Stimulated activated CD8-positive, alpha-beta memory T cell treated with anti-CD3 and anti-CD28 coated beads, Interleukin-4, amount 100 ng/mL, for 1 hour (primary cell): ENCODE measurements around the gene NRBP1.
"Not testable (repeated sequence)": the region's sequence is repeated elsewhere in the genome, so short reads cannot be mapped to it uniquely, and the experiment has no call there.

Experiments used
- DNase-seq, 2 donors: peaks; one replicate each; pipeline ENCODE4 v3.0.0-alpha.2; 2020; ENCODE audit warnings: low read depth in 2 of 2, low spot score in 1 of 2

NRBP1 gene

DNA sequence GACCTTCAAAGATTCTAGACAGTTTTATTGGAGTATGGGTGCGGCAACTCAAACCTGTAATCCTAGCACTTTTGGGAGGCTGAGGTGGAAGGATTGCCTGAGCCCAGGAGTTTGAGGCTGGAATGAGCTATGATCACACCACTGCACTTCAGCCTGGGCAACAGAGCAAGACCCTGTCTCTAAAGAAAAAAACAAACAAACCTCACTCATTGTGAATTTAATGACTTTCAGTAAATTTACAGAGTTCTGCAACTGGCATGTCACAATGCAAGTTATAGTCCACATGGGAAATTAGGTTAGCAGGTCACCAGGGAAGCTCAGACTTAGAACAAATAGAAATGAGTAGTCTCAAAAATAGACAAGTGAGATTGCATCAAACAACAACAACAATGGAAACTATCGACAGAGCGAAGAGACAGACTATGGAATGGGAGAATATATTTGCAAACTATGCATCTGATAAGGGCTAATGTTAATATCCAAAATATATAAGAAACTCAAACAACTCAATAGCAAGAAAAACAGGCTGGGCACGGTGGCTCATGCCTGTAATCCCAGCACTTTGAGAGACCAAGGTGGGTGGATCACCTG is 6.7 kb upstream of the NRBP1 start:
- DNase-seq = no peak

DNA sequence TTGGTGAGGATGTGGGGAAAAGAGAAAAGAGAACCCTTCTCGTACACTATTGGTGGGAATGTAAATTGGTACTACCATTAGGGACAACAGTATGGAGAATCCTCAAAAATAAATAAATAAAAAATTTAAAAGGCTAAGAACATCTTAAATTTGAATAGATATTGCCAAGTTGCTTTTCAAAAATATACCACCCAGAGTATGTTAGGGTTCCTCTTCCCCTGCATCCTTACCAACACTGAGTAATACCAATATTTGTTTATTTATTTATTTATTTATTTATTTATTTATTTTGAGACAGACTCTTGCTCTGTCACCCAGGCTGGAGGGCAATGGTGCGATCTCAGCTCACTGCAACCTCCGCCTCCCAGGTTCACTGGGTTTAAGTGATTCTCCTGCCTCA is 5.5 kb upstream of the NRBP1 start:
- no peak for DNase-seq

DNA sequence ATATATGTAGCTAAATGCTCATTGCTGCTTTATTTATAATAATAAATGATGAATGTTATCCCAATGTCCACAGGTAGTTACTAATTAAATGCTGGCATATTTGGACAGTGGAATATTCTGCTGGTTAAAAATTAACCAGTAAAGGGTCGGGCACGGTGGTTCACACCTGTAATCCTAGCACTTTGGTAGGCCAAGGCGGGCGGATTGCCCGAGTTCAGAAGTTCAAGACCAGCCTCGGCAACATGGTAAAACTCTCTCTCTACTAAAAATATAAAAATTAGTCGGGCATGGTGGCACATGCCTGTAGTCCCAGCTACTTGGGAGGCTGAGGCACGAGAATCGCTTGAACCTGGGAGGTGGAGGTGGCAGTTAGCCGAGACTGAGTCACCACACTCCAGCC is 3.4 kb upstream of the NRBP1 start:
- not testable (repeated sequence) for DNase-seq

DNA sequence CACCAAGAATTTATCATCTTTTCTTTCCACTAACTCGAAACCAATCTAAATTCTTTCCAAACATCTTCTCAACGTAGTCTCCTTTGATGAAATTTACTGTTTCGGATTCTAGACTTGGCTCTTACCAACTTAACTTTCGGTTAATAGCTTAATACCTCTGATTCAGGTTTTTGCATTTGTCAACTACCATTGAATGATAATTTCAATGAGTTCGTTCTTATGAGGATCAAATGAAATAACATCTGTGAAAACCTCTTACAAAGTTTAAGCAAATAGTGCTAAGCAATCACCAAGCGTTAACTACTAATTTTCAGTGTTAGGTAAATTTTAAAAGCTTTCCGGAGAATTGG is 593 bp upstream of the NRBP1 start:
- no peak for DNase-seq

DNA sequence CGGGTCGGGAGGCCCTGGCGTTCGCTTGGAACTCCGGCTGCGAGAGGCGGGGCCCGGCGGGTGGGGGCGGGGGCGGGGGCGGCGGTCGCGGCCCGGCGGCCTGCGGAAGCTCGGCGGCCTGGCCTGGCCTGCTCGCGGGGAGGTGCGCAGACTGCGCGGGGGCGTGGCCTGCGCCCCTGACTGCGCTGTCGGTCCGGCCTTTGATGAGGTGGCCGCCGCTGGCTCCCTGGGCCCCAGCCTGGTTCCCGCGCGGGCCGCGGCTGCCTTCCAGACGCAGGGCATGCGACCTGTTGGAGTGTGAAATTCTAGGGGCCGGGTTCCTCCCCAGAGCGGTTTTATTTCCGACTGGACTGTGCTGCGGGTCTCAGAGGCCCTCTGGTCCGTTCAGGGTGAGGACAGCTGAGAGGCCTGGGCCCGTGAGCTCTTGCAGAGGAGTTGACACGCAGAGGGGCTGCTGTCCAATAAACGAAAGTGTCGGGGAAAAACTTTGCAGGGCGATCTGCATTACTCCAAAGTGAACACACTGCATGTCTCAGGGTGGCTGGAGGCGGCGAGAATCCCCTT is 629 bp downstream of the NRBP1 start:
- peak; percentile 32 to 45 for DNase-seq

DNA sequence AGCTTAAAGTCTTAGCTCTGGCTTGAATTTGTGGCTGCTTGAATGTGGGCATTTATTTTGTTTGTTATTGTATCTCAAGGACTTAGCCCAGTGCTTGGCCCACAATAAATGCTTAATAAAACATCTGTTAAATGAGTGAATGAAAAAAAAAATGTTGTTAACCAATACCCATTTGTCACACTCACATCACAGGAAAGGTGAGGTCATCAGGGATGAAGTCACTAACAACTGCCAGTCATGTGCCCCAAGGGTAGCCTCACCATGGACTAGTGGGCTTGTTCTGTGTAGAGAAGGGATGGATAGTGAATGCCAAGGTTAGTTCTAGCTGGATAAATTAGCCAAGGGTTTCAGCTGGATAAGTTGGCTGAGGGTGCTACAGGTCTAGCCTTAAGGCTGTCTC is 3.0 kb downstream of the NRBP1 start:
- DNase-seq = no peak

DNA sequence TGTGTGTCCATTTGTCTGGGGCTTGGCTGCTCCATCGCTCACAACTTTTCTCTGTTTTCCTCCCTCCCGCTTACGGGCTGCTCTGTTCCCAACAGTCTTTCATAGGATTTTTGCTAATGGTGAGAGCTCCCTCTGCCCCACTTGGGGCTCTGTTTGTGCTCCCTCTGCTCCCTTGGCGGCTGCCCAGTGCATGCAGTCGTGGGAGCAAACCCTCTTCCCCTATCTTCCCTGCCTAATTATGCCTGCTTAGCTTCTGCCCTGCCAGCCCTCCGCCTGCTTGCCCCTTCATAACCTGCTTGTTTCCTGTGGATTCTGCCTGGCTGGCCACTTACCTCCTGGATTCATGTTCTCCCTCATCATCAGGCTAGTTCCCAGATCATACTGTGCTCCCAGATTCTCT is 7.2 kb downstream of the NRBP1 start:
- DNase-seq = no peak

DNA sequence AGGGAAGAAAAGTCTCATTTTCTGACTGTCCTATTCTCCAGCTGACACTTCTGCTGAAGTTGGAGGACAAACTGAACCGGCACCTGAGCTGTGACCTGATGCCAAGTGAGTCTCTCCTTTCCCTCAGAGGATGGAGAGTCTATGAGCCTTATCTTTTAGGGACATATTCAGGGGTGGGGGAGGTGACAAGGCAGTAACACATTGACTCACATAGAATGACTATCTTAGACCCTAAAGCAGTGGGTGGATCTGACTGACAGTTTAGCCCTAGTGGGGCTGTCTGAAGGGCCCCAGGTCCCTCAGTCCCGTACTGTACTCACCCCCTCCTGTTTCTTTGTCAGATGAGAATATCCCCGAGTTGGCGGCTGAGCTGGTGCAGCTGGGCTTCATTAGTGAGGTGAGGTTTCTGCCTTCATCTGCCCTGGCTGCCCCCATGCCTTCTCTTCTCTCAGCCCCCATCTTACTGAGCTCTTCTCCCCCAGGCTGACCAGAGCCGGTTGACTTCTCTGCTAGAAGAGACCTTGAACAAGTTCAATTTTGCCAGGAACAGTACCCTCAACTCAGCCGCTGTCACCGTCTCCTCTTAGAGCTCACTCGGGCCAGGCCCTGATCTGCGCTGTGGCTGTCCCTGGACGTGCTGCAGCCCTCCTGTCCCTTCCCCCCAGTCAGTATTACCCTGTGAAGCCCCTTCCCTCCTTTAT is 12.9 kb downstream of the NRBP1 start:
- DNase-seq = no peak

DNA sequence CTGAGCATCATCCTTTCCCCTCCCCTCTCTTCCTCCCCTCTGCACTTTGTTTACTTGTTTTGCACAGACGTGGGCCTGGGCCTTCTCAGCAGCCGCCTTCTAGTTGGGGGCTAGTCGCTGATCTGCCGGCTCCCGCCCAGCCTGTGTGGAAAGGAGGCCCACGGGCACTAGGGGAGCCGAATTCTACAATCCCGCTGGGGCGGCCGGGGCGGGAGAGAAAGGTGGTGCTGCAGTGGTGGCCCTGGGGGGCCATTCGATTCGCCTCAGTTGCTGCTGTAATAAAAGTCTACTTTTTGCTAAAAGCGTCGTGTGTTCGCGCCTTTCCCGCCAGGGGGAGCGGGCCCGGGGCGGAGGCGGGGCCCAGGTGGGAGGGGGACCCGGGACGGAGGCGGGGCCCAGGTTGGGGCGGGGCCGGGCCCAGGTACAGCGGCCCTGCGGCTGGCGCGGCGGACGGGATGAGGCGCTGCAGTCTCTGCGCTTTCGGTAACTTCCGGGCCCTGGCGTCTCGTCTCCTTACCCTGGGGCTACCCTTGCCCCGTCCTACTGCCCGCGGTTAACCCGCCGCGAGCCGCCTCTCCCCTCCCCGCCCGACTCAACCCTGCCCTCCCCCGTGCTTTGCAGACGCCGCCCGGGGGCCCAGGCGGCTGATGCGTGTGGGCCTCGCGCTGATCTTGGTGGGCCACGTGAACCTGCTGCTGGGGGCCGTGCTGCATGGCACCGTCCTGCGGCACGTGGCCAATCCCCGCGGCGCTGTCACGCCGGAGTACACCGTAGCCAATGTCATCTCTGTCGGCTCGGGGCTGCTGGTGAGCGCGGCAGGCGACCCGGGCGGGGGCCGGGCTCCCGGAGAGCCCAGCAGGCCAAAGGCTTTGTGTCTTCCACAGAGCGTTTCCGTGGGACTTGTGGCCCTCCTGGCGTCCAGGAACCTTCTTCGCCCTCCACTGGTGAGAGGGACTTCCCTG is 13.8 kb downstream of the NRBP1 start, which contains the start of gene KRTCAP3:
Gene KRTCAP3, plus strand, starts transcription at position 424 of the 962 bp plus-strand sequence. Its CDS starts 32 bp downstream, at position 456.
- DNase-seq = no peak

DNA sequence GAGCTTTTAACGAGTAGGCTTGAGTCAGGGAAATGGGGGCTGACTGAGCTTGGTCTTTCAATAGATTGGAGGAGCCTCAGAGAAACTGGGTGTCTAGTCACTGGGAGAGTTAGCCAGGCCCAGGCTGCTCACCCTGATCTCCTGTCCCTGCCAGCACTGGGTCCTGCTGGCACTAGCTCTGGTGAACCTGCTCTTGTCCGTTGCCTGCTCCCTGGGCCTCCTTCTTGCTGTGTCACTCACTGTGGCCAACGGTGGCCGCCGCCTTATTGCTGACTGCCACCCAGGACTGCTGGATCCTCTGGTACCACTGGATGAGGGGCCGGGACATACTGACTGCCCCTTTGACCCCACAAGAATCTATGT is 14.5 kb downstream of the NRBP1 start:
- DNase-seq = no peak

DNA sequence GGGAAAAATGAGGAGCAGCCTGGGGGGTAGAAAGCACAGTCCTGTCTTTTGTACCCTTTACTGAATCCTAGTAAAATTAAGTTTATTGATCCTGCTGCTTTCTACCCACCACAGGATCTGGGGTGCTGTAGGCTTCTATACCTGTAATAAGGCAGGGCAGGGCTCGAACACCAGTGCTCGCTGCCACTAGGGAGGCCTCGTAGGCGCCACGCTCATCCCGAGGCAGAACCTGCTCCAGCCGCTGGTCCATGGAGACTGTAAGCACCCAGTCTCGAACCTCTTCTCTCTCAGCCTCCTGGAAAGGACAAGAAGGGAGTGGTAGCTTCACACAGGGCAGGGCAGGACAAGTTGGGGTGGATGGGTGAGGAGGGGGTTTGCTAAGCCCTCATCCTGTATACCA is 16.7 kb downstream of the NRBP1 start:
- no peak for DNase-seq

DNA sequence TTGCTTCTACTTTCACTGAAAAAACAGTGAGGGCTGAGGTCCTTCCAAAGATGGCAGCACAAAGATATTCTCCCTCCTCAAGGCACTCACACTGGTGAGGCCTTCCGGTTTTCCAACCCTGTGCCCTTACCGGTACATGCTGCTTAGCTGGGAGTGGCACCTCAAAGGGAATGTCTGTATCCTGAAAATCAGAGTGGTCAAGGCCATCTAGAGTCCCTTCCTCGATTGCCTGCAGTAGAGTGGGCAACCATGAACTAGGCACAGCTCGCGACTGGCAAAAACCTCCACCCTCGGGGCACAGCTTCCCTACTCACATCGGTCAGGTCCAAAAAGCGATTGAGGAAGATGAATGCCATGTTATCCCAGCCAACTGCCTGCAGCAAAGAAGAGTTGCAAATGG is 17.2 kb downstream of the NRBP1 start:
- no peak for DNase-seq

DNA sequence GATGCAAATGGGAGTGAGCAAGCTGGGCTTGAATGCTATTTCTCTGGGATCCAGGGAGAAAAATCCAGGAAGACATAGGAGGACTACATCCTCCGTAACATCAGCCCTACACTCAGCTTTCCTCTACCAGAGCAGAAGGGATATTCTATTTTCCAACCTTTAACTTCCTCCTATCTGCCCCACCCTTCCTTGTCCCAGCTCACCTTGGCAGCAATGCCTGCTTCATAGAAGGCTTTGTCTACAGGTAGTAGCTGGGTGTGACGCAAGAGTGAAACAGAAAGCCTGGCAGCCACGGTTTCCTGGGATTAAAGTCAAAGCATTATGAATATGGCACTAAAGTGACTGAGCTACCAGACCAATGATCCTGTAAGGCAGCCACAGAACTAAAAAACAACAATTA is 17.6 kb downstream of the NRBP1 start:
- DNase-seq = no peak

DNA sequence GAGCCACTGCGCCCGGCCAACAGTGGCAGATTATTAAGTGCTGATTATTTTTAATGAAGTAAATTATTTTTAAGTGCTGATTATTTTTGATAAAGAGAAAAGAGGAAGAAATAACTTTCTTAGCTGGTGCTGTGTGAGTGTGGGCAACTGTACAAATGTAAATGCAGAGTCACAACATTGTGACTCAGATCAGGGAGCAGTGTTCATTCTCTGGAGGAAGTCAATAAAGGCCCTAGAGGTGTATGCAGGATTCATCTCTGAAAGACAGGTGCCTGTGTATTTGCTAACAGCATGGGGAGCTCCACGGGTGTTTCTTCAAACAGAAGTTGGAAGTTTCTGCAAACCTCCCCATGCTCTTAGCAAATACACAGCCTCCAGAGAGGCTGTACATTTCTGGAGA is 19.9 kb downstream of the NRBP1 start:
- DNase-seq = no peak

DNA sequence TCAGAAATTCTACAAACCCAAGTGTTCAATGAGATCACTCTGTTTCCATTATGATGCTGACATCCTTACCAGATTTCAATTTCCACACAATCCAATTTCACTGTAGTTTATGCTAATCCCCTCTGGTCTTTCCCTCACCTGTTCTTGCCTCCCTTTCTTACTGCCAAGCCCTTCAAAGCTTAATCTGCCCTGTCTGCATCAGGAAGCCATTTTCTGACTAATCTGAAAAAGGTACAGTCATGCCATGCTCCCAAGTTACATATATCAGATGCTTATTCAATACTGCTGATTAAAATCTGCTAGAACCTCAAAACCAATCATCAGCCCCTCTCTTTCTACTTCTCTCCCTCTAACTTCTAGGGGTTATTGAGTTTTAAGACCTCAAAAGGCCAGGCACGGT is 22.7 kb downstream of the NRBP1 start:
- no peak for DNase-seq

DNA sequence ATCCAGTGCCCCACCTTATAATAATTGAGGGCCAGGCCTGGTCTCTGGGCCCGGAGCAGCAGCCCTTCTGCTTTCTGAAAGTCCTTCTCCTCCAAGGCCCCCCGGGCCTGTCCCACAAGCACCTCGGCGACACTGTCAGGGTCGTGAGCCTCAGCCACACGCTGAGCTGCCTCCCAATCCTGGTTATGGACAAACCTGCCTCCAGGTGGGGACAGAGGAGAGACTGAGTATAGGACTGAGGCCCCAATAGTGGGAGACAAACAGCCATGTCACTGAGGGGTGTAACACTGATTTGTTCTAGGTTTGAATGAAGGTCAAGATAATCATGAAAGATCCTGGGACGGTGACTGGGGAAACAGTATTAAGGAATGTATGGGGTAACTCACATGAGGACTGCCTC is 25.5 kb downstream of the NRBP1 start:
- no peak for DNase-seq

DNA sequence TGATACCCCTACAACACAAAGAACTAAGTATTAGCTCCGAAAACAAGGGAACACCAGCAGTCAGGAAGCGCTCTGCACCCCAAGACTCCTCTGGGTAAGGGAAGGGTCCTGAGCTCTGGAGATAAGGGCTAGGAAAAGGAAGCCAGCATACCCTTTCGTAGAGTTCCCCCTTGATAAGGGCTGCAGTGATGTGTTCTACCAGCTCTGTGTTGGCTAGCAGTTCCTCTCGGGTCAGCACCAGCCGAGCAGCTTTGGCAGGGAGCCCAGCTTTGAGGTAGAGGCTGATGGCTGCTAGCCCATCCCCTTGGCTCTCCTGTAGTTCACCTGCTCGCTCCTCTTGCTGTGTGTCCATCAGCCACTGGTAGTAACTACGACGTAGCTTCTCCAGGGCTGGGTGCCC is 32.7 kb downstream of the NRBP1 start:
- DNase-seq = no peak

DNA sequence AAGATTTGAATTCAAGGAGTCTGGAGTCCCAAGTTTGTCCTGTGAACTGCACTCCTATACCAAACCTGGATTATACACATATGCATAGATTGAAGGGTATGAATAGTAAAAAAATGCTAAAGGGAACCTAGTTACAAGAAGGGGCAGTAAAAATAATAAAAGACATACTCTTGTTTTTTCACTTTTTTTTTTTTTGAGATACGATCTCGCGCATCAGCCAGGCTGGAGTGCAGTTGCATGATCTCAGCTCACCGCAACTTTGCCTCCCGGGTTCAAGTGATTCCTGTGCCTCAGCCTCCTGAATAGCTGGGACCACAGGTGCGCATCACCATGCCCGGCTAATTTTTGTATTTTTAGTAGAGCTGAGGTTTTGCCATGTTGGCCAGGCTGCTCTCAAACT is 36.0 kb downstream of the NRBP1 start:
- no peak for DNase-seq

DNA sequence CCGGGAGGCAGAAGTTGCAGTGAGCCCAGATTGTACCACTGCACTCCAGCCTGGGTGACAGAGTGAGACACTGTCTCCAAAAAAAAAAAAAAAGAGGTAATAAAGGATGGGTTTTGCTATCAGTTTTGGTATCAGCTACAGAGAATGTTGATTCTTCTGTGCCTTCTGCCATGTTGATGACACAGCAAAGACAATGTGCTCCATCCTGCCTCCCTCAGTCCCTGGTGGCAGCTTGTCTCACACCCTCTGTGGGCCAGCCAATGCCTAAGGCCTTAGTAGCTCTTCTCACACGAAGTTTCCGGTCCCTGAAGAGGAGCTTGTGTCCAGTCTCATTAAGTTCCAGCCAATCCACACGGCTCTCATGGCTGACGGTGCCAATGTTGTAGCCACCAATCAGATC is 43.5 kb downstream of the NRBP1 start:
- DNase-seq = no peak

DNA sequence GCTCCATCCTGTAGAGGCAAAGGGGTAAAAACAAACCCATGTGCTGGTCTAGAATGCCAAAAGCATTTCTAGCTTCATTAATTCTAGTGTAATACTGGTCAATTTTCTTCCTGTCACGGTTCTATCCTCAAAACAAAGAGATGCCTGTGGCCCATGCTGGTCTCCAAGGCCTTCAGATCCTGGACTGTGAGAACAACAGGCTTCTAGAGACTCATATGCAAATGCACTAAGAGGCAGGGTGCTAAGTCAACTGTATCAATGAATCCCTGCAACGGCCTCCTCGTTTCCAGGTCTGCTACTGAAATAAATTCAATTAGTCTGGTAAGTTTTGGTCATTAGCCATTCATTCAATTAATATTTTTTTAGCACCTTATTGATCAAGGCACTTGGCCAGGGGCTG is 57.1 kb downstream of the NRBP1 start:
- no peak for DNase-seq

DNA sequence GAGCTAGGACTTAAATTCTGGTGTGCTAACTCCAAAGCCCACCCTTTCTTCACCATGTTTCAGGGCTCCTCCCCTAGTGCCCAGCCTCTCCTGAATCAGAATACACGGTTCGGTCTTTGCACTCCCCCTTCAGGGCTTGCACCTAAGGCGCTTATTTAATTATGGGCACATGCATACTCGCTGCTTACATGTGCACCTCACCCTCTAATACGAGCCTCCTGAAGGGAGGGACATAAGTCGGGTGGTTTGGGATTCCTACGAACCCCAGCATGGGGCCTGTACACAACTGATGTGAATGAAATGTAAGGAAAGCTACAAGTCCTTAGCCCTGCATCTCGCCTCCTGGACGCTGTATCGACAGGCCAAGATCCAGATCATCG is 60.7 kb downstream of the NRBP1 start:
- no peak for DNase-seq
